GM18505 (cell line): ENCODE data around the gene HECTD1.
"Not testable (repeated sequence)": the region's sequence is repeated elsewhere in the genome, so short reads cannot be mapped to it uniquely, and the experiment has no call there.

Experiments used
- ATAC-seq: cut with Tn5 transposase; IDR thresholded peaks from one replicate; pipeline ENCODE4 v1.9.1; 2021; ENCODE audit not compliant: unreplicated experiment
- POLR2A ChIP-seq: IDR thresholded peaks from 4 replicates; pipeline ENCODE4 v1.6.1; 2011; ENCODE audit warnings: borderline replicate concordance; ENCODE audit not compliant: insufficient read depth, insufficient read length; ENCODE audit errors: extremely low read depth

Gene HECTD1

GRCh38 chr14:31207755-31208545 lies at the start of gene HECTD1:
Gene HECTD1, minus strand, starts transcription at chr14:31207793. Its CDS starts 1,857 bp downstream, at chr14:31205936.
- TF ChIP-seq POLR2A: peak; percentile 66

GRCh38 chr14:31257244-31257553 lies 49.6 kb upstream of the HECTD1 start:
- TF ChIP-seq POLR2A: no peak
- no peak for ATAC-seq

More at GRCh38 chr14:31207755-31208545, at the start of gene HECTD1:
- ATAC-seq: peak; percentile 78

- ATAC-seq: no peak
- no peak for TF ChIP-seq POLR2A
Observed at GRCh38 chr14:31256534-31257243, 49.1 kb upstream of the HECTD1 start.

- ATAC-seq: not testable (repeated sequence)
Observed at GRCh38 chr14:31255918-31256317, 48.3 kb upstream of the HECTD1 start.

- no peak for TF ChIP-seq POLR2A
- no peak for ATAC-seq
Observed at GRCh38 chr14:31255286-31255685, 47.7 kb upstream of the HECTD1 start.

DNA sequence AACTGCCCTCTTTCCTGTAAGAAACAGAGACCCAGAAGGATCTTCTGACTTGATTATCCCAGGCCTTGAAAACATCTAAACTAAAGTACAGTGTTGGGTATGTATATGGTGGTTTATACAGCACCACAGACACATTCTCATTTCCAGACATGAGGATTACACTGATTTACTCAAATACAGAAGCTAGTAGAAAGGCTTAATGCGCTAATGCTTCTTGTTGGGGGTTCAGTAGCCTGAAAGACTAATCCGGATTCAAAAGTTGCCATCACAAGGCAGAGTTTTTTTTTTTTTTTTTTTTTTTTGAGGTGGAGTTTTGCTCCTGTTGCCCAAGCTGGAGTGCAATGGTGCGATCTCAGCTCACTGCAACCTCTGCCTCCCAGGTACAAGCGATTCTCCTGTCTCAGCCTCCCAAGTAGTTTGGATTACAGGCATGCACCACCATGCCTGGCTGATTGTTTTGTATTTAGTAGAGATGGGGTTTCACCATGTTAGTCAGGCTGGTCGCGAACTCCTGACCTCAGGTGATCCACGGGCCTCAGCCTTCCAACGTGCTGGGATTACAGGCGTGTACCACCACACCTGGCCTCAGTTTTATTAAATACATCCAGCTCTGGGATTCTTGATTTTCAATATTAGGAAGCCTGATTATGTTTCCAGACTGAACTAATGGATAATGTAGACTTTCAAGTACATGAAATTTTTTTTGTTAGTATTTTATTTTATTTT lies 46.3 kb upstream of the HECTD1 start:
- ATAC-seq: no peak
- TF ChIP-seq POLR2A: no peak

GRCh38 chr14:31252865-31253264 lies 45.3 kb upstream of the HECTD1 start:
- no peak for ATAC-seq

DNA sequence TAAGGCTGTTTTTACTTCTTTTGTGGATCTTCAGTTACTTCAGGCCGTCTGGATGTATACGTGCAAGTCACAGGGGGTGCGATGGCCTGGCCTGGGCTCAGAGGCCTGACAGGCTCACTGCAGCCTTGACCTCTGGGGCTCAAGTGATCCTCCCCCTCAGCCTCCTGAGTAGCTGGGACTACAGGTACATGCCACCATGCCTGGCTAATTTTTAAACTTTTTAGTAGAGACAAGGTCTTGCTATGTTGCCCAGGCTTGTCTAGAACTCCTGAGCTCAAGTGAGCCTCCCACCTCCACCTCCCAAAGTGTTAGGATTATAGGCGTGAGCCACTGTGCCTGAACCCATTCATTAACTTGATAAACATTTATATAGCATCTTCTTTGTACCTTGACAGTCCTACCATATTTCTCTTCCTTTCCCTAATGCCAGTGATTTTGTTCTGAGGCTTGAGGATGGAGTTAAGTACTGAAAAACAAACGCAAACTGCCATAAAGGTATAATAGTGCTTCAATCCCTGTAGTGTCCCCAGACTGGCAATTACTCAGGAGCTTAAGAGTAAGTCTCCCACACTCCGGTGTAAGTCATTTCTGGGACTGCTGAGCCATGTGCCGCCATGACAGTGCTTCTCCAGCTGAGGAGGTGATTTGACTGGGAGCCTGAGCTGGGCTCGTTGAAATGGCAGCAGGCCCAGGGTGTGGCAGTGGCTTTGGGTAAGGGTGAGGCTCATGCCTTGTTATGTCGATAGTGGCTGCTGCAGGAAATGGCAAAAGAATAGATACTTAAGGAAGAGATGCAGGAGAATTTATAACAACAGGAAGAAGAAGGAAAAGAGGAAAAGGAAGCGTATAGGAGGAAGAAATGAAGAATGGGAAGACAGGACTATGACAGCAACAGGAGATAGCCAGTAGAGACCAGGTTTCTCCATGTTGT lies 43.7 kb upstream of the HECTD1 start:
- no peak for TF ChIP-seq POLR2A

More at GRCh38 chr14:31252865-31253264, 45.3 kb upstream of the HECTD1 start:
- TF ChIP-seq POLR2A: no peak

DNA sequence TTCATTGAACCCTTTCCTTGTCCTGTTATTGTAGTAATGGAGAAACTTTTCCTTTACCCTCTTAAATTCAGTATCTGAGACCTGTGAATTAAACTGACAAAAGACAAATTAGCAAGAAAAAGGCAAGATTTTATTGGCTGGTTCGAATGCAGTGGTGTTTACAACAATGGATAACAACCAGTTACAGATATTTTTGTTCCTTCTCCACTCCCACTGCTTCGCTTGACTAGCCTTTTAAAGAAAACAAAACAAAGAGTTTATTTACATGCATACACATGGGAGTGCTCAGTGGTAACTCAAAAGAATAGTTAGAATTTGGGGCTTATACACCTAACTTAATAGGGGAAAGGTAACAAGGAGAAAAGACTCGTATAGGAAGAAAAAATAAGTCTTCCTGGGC lies 37.0 kb upstream of the HECTD1 start:
- no peak for TF ChIP-seq POLR2A
- no peak for ATAC-seq

More for the DNA sequence above, 43.7 kb upstream of the HECTD1 start:
- ATAC-seq: no peak

GRCh38 chr14:31243860-31244259 lies 36.3 kb upstream of the HECTD1 start:
- ATAC-seq: no peak

GRCh38 chr14:31242161-31242940 lies 34.8 kb upstream of the HECTD1 start:
- ATAC-seq: not testable (repeated sequence)

More at GRCh38 chr14:31243860-31244259, 36.3 kb upstream of the HECTD1 start:
- no peak for TF ChIP-seq POLR2A

GRCh38 chr14:31241450-31242114 lies 34.0 kb upstream of the HECTD1 start:
- no peak for ATAC-seq
- TF ChIP-seq POLR2A: no peak
